ENCODE results near the gene DNAJC16.
"Not testable (repeated sequence)": the region's sequence is repeated elsewhere in the genome, so short reads cannot be mapped to it uniquely, and the experiment has no call there.

DNAJC16 gene

DNA sequence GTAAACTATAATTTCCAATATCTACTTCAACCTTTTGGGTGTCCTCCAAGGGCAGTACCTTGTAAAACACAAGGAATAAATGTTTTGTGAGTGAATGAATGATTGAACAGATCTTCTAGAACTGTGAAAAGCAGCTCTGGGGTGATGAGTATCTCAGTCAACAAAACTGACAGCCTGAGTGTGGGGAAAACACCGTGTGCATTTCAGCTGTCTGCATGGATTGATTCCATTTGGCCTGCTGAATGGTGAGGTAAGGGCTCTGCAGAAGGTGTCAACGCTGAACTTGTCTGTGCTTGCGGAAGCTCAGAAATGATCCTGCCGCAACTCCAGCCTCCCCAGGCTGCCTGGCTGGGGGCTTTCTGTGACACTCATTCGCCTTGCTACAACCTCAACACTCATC lies 65.6 kb downstream of the DNAJC16 start:
- DNase-seq = no peak

DNA sequence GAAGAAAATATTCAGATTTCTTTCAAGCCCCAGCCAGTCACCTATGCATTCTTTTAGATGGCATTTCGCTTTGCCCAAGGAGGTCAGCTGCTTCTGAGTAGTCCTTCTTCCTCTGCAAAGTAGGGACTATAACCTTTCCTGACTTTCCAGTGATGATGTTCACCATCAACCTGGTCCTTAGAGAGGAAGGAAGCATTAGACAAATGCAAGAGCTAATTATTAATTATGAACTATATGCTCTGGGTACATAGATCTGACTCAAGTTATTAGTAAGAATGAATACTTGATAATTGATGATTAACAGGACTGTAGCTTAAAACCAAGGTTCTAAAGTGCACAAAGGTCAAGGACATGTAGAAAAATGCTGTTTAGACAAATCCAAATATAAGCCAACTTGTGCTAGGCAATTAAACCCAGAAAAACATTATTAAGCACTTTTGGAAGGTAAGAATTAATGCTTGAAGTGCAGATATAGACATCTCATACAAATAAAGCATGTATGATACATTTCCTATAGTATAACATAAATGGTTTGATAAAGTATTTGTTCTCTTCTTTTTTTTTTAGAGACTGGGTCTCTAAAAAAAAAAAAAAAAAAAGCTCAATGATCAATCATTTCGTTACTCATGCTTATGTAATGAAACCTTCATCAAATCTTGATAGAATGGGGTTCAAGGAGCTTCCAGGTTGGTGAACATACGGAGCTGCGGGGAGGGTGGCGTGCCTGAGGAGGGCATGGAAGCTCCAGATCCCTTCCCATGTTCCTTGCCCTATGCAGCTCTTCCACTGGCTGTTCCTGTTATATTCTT lies 69.4 kb downstream of the DNAJC16 start:
- no peak for DNase-seq

DNA sequence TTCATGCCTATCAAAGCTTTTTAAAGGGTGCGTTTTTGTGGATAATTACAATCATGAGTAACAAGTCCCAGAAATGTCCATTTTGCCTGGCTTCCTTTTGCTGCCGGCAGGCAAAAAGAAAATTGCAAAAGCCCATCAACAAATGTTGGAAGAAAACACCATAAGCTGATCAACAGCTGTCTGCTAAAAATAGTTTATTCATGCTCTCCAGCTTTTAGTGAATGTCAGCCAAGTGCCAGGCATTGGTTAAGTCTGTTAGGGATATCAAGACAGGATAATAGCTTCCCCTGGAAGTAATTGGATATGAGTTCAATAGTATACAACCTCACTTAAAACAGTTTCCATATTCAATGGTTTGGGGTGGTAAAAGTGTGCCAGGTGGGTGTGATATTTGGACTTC lies 71.8 kb downstream of the DNAJC16 start:
- DNase-seq = no peak

DNA sequence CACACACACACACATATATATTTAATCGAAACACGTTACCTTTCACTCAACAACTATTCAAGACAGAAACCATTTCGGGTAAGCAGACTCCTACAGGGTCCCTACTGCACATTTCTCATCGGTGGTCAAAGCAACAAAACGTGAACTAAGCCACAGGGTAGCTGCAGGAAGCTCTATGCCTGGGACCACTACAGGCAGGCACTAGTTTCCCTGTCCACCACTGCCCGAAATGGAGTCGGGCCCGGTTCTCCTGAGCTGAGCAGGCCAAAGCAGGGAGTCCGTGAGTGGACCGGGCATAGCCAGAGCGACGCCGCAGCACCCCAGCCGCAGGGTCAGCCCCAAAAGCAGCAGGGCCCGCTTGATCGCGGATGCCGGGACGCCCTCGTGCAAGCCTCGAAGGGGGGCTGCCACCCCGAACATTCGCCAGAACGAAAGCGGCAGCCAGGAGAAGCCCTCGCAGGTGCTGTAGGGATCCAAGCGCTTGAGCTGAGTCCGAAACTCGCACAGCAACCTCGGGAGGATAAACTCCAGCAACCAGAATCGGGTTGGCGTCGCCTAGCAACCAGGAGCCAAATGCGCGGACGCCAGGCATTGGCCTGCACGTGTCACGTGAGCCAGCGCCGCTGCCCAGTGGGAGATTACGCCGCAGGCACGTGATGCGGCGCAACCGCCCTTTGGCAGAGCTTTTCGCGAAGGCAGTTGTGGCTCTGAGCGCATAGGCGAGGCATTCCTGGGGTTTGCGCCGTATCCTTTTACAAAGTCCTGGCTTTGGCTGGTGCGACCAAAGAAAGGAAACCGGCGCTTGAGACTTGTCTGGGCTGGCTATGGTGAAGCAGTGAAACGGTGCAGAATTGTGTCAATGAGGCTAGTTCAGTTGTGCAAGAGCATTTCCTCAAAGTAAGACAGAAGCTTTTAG lies 76.7 kb downstream of the DNAJC16 start:
- peak; percentile 97 for DNase-seq

DNA sequence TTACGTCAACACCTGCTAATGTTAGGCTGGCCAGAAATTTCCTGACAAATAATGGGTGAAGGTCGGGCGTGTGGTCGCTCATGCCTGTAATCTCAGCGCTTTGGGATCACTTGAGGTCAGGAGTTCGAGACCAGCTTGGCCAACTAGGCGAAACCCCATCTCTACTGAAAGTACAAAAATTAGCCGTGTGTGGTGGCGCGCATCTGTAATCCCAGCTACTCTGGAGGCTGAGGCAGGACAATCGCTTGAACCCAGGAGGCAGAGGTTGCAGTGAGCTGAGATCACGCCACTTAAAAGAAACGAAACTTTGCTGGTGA lies 77.3 kb downstream of the DNAJC16 start:
- DNase-seq = not testable (repeated sequence)

DNA sequence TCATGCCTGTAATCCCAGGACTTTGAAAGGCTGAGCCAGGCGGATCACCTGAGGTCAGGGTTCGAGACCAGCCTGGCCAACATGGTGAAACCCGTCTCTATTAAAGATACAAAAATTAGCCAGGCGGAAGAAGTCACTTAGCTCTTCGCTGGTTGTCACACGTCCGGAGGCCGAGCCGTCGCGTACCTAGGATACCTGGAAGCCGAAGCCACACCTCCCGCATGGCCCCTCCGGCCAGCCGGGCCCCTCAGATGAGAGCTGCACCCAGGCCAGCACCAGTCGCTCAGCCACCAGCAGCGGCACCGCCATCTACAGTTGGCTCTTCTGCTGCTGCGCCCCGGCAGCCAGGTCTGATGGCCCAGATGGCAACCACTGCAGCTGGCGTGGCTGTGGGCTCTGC lies 77.8 kb downstream of the DNAJC16 start:
- DNase-seq = not testable (repeated sequence)

DNA sequence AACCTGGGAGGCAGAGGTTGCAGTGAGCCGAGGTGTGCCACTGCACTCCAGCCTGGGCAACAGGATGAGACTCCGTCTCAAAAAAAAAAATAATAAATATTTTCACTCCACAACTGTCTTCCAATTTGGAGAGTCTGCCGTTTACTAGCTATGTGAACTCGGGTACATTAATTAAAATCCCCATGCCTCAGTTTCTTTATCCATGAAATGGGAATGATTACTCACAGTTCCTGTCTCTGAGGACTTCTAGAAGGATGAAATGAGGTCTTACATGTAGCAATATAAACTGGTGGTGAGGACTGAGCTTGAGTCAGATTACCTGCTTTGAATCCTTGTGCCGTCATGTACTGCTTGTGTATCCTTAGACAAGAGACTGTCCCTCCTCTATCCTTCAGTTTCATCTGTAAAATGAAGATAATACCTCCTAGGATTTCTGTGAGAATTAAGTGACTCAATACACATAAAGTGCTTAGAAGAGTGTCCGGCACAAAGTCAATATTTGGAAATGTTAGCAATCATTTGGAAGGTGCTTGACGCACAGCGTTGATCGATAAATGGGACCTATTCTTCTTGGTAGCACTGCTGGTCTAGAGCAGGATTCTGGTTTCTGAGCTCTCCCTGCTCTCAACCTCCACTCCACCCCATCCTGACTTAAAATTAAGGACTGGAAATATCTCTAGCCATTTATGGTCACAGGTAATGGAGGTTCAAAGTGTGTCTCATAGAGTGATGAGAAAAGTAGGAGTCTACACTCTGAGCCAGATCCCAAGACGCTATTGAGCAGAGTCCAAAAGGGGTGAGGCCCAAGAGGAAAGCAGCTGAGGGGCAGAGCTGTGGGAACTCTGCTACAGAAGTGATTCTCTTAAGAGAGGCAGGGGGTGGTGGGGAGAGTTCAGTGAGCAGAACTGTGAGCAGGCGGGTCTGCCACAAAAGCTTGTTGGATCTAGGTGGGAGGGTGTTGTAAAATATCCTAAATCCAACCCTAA lies 79.0 kb downstream of the DNAJC16 start:
- DNase-seq = no peak

DNA sequence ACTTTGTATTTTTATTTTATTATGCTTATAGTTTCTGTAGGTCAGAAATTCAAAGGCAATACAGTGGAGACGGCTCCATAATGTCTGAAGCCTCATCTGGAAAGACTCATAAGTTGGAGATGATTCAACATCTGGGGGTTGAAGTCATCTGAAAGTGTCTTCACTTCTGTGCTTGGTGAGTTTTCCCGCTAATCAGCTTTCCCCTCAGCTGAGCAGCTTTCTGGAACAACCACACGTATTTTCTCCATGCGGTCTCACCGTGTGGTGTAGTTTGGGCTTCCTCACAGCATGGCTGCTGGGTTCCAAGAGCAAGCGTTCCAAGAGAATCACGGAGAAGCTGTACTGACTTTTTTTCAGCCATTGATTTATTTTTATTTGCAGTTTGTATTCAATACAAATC lies 83.0 kb downstream of the DNAJC16 start:
- no peak for DNase-seq

DNA sequence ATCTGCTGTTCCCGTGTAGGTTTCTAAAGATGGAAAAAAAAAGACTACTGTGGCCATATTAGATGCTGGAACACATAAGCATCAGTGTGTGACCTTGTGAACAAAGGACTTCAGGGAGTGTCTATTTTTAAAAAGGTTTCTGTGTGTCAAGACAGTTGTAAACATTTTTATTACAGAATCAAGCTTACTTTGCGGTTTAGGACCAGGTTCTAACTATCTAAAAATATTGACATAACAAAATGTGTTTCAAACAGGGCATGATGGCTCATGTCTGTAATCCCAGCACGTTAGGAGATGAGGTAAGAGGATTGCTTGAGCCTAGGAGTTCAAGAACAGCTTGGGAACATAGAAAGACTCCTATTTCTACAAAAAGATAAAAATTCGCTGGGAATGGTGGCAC lies 83.5 kb downstream of the DNAJC16 start:
- DNase-seq = no peak

DNA sequence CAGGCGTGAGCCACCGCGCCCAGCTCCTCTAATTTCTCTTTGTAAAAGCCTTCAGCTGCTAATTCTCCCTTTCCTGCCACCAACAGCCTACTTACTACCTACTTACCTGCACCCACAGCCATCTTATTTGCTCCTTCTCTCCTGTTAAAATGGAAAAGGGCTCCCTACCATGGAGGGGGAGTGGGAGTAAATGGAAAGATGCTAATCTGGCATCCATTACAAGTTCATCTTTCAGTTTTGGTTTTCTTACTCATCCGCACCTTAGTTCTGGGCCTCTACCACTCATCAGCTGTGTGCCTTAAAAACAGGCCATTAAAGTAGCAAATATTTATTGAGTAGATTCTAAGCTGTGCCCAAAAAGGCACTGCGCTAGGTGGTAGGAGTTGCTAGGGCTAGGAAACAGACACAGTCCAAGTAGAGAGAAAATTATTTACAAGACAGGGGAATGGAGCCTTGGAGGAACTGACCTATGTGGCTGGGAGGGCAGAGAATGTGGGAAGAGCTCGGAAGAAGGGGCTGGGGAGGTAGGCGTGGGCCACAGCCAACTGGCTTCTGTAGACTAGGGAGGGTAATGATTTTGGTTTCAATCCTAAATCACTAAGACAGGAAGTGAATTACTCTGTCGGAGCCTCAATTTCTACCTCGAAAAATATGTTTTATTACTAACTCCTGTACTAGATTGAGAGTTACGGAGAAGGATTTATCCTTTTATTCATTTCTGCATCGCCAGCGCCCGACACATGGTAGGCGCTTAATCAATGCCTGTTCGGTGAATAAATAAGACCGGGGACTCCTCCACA lies 89.9 kb downstream of the DNAJC16 start:
- no peak for DNase-seq

DNA sequence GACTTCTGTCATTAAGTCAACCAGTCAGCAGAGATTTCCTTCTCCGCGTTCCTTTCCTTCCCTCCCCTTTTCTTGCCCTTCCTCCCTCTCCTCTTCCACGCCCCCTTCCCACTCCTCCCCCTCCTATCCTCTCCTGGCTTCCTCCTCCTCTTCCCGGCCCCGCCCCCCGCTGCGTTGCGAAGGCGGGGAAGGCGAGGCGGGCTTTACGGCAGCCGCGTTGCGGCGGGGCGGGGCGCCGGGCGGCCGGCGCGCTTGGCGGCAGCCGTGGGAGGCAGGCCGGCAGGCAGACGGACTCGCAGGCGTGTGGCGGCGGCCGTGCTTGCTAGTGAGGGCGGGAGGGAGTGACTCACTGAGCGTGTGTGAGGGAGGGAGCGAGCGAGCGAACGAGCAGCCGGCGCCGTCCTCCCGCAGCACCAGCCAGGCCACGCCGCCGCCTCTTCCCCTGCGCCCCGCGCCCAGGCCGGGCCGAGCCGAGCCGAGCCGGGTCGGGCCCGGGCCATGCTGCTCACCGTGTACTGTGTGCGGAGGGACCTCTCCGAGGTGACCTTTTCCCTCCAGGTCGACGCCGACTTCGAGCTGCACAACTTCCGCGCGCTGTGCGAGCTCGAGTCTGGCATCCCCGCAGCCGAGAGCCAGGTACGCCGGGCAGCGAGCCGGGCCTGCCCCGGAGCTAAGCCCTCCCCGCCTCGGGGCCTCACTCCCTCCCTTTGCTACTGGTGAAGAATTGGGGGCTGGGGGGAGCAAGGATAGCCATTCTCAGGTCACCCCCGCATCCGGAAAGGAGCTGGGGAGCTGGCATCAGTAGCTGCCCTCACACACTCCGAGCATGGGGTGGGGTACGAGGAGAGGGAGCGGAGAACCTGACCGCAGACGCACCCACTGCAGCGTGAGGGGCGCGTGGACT lies 90.8 kb downstream of the DNAJC16 start, which contains the start of gene DDI2:
Gene DDI2, plus strand, starts transcription at position 286 of the 904 bp plus-strand sequence. Its CDS starts 213 bp downstream, at position 499.
- peak; percentile 94 for DNase-seq

DNA sequence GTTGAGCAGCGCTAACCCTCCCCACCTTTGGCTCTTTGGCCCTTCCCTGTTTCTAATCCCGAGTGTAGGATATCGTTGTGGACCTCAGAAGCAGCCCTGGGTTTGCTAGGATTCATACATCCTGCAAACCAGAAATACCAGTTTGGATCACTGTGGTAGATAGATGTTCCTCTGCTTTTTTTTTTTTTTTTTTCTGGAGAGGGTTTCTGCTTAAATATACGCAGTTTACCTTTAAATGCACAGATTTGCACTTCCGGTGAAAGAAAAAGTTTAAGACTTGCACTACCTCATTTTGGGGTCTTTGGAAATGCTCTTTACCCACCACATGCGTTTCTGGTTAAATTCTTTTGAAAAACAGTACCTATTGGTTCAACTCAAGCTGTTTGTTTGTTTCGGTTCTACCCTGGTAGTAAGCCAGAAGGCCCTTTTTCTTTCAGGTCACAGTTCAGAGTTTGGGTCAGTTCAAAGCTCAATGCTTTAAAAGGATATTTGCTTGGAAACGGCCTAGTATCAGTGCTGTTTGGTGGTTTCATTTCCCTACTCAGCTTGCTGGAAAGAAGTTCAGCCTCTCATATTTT lies 91.5 kb downstream of the DNAJC16 start:
- peak; percentile 3 for DNase-seq

DNA sequence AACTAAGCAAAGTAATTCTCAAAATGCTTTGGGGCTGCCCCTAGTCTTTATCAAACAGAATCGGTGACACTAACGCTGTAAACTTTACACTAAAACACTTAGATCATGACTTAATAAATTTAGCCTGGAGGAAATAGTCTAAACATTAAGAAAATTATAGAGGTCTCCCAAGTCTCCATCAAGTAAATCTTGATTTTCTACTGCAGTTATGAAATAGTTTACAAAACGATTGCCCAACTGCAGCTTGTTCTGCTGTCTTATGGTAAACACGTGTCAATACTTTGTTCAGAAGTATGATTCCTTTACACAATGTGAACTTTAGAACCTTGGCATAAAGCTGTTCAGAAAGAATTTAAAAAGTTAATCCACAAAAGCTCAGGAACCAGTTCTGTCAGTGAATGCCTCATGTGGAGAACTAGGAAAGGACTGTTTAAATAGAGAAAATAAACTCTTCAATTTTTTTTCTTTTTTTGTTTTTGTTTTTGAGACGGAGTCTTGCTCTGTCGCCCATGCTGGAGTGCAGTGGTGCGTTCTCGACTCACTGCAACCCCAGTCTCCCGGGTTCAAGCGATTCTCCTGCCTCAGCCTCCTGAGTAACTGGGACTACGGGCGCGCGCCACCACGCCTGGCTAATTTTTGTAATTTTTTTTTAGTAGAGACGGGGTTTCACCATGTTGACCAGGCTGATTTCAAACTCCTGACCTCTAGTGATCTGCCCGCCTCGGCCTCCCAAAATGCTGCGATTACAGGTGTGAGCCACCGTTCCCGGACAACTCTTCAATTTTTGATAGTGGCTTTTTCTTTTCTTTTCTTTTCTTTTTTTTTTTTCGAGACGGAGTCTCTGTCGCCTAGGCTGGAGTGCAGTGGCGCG lies 92.2 kb downstream of the DNAJC16 start:
- DNase-seq = no peak

DNA sequence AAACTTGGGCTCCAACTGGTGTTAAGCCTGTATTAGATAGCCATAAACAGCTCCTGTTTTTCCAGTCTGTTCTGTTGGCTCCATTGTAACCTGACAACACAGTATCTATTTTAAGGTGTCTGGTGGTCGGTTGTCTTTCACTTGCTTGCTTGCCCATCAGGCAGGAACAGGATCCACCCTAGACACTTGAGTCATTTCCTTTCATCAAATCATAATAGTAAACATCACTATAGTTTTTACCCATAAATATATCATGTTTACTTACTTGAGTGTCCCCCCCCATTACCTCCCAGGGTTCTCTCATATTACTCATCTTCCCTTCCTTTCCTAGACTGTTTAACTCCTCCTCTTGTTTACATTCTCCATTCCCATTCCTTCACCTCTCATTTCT lies 93.5 kb downstream of the DNAJC16 start:
- peak; percentile 43 for DNase-seq

DNA sequence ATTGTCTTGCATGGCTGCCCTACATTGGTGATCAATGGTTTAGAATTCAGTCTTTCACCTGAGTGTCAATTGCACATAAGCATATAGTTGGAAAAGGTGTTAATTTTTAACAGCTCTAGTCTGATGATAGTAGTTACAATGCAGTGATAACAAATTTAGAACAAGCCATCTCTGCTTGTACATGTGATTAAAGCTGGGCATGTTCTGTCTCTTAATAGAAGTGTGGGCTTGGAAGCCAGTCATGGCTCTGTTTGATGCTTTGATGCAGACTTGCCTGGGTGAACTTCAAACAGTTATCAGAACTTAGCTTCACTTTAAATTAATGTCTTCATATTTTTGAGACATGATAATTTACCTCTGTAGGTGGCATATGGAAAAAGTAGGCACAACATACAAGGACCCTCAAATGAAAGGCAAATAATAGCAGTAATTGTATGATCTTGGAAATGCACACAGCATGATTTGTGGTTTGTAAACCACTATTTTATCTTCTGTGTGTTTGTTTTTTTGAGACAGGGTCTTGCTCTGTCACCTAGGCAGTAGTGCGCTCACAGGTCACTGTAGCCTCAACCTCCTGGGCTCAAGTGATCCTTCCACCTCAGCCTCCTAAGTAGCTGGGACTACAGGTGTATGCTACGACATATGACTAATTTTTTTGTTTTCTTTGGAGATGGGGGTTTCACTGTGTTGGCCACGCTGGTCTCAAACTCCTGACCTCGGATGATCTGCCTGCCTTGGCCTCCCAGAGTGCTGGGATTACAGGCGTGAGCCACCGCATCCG lies 94.4 kb downstream of the DNAJC16 start:
- DNase-seq = no peak

DNA sequence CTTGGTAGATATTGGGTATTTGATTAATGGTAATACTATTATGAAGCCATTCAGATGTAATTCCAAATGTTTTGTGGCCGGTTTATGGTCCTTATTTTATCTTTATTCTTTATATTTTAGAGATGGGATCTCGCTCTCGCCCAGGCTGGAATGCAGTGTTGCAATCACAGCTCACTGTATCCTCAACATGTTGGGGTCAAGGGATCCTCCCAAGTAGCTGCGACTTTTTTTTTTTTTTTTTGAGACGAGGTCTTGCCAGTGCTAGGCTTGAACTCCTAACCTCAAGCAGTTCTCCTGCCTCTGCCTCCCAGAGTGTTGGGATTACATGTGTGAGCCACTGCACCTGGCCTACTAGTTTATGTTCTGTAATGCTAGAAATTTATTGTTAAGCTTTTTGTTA lies 95.3 kb downstream of the DNAJC16 start:
- DNase-seq = no peak

DNA sequence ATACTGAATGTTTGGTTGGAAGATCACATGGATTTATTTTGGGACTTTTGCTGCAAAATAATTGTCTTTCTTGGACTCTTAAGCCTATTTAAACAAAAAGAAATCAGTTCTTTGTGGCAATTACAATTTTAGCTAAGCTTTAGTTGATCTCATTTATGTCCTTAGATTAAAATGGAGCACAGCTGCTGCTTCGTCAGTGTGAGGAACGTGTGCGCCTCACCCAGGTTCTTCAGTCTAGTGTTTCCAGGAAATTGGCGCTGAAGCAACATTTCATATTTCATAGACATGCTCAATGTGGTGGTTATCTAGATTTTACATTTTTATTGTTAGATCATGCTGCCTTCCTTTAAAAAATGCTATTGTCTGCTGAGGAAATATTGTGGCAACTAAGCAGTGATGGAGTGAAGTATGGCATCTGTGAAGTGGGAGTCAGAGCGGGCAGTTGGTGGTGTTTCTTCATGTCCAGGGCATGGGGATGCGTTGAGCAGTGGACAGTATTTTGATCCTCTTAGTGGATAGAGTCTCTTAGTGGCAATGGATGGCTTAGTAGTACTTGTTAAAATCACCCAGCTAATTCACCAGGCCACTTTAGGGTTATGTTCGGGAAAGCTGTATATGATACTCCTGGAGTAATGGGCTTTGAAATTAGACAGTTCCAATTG lies 96.2 kb downstream of the DNAJC16 start:
- DNase-seq = no peak

DNA sequence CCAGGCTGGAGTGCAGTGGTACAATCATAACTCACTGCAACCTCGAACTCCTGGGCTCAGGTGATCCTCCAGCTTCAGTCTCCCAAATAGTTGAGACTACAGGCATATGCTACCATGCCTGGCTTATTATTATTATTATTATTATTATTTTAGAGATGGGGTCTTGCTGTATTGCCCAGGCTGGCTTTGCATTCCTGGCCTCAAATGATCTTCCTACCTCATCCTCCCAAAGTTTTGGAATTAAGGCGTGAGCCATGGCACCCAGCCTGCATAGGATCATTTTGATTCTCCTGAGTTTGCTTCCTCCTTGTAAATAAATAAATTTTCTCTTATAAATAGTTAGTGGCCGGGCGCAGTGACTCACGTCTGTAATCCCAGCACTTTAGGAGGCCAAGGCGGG lies 96.8 kb downstream of the DNAJC16 start:
- DNase-seq = no peak

Measured in NCI-H226 (cell line).